MM.1S (cell line): ENCODE measurements around the gene ADISSP.

Experiments
- CTCF ChIP-seq: fragments of 300-600 bp; sonication (generic); IDR thresholded peaks from 2 replicates; pipeline ENCODE4 v1.5.1; 2016; ENCODE audit warnings: antibody characterized with exemption, low read length, mixed read lengths
- EZH2phosphoT487 ChIP-seq: fragments of 300-600 bp; sonication (generic); IDR thresholded peaks from 2 replicates; pipeline ENCODE4 v1.6.1; 2018; ENCODE audit warnings: antibody characterized with exemption, low read length

- TF ChIP-seq CTCF (no peak), EZH2phosphoT487 (no peak)
Observed at GRCh38 chr20:3730803-3731672, 36.5 kb downstream of the ADISSP start.
